Measurements from ENCODE around the gene TEF.

Gene TEF

GRCh38 chr22:41334215-41334614 is 47.5 kb upstream of the TEF start:
- Histone ChIP-seq H3K4me3 (replicated peaks; ENCODE audit: insufficient read depth, low read length) (no peak overlapping the region), H3K27me3 (ENCODE audit: insufficient read depth, poor library complexity, severe bottlenecking) (no peaks in the 10 kb centered on the region), H3K27ac (replicated peaks) (no peak overlapping the region)
- no peak for DNase-seq (ENCODE audit: low read depth in 1 of 2, low spot score in 1 of 2)
- no peak for TF ChIP-seq POLR2AphosphoS5 (IDR thresholded peaks at IDR 0.05; ENCODE audit: low read depth)
- TF ChIP-seq CTCF (IDR thresholded peaks at IDR 0.05; ENCODE audit: insufficient read depth, low read length): no peak
- TF ChIP-seq REST (IDR thresholded peaks at IDR 0.05; ENCODE audit: insufficient replicate concordance, low read depth): no peak
- TF ChIP-seq GABPA (IDR thresholded peaks at IDR 0.05; ENCODE audit: low read depth): no peak
- TF ChIP-seq SPI1 (IDR thresholded peaks at IDR 0.05; ENCODE audit: borderline replicate concordance, low read depth): no peak

GRCh38 chr22:41334951-41335635 is 46.6 kb upstream of the TEF start:
- no peaks in the 10 kb centered on the region for H3K27me3 ChIP-seq (ENCODE audit: insufficient read depth, poor library complexity, severe bottlenecking)
- H3K27ac ChIP-seq (replicated peaks): no peak overlapping the region
- TF ChIP-seq SPI1 (IDR thresholded peaks at IDR 0.05; ENCODE audit: borderline replicate concordance, low read depth): no peak
- no peak for TF ChIP-seq POLR2AphosphoS5 (IDR thresholded peaks at IDR 0.05; ENCODE audit: low read depth)
- no peak for TF ChIP-seq GABPA (IDR thresholded peaks at IDR 0.05; ENCODE audit: low read depth)
- no peak for TF ChIP-seq CTCF (IDR thresholded peaks at IDR 0.05; ENCODE audit: insufficient read depth, low read length)
- no peak for TF ChIP-seq REST (IDR thresholded peaks at IDR 0.05; ENCODE audit: insufficient replicate concordance, low read depth)
- no peak overlapping the region for H3K4me3 ChIP-seq (replicated peaks; ENCODE audit: insufficient read depth, low read length)
- DNase-seq (ENCODE audit: low read depth in 1 of 2, low spot score in 1 of 2): no peak

- no peak for DNase-seq (ENCODE audit: low read depth in 1 of 2, low spot score in 1 of 2)
- no peak overlapping the region for H3K4me3 ChIP-seq (replicated peaks; ENCODE audit: insufficient read depth, low read length)
- H3K27ac ChIP-seq (replicated peaks): no peak overlapping the region
- no peaks in the 10 kb centered on the region for H3K27me3 ChIP-seq (ENCODE audit: insufficient read depth, poor library complexity, severe bottlenecking)
- TF ChIP-seq GABPA (IDR thresholded peaks at IDR 0.05; ENCODE audit: low read depth) (no peak), REST (IDR thresholded peaks at IDR 0.05; ENCODE audit: insufficient replicate concordance, low read depth) (no peak), CTCF (IDR thresholded peaks at IDR 0.05; ENCODE audit: insufficient read depth, low read length) (no peak), SPI1 (IDR thresholded peaks at IDR 0.05; ENCODE audit: borderline replicate concordance, low read depth) (no peak), POLR2AphosphoS5 (IDR thresholded peaks at IDR 0.05; ENCODE audit: low read depth) (no peak)
Observed at GRCh38 chr22:41338614-41339212, 43.0 kb upstream of the TEF start.
